GM12874 (cell line): ENCODE measurements around the gene BRWD1.

Experiments
- TF ChIP-seq, protein P1 (sequence below): IDR thresholded peaks from 2 replicates; pipeline ENCODE4 v1.5.1; 2011; ENCODE audit warnings: low read depth, mild to moderate bottlenecking, control low read depth, low read length, moderate library complexity; ENCODE audit not compliant: insufficient read depth

The BRWD1 gene

DNA sequence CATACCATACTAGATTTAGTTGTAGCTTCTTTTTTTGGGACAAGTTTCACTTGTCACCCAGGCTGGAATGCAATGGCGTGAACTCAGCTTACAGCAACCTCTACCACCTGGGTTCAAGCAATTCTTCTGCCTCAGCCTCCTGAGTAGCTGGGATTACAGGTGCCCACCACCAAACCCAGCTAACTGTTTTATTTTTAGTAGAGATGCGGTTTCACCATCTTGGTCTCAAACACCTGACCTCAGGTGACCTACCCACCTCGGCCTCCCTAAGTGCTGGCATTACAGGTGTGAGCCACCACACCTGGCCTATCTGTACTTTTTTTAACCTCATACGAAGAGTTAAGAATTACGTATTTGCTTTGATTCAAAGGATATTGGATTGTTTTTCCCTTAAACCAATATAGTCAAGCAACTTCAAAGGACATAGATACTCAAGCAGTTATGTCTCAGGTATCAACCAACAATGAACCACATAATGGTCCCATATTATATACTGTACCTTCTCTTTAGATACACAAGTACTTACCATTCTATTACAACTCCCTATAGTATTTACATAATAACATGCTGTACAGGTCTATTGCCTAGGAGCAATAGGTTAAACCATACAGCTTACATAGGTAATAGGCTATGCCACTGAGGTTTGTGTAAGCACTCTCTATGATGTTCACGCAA lies 28.0 kb upstream of the BRWD1 start:
- TF ChIP-seq, protein P1, sequence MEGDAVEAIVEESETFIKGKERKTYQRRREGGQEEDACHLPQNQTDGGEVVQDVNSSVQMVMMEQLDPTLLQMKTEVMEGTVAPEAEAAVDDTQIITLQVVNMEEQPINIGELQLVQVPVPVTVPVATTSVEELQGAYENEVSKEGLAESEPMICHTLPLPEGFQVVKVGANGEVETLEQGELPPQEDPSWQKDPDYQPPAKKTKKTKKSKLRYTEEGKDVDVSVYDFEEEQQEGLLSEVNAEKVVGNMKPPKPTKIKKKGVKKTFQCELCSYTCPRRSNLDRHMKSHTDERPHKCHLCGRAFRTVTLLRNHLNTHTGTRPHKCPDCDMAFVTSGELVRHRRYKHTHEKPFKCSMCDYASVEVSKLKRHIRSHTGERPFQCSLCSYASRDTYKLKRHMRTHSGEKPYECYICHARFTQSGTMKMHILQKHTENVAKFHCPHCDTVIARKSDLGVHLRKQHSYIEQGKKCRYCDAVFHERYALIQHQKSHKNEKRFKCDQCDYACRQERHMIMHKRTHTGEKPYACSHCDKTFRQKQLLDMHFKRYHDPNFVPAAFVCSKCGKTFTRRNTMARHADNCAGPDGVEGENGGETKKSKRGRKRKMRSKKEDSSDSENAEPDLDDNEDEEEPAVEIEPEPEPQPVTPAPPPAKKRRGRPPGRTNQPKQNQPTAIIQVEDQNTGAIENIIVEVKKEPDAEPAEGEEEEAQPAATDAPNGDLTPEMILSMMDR = no peak

DNA sequence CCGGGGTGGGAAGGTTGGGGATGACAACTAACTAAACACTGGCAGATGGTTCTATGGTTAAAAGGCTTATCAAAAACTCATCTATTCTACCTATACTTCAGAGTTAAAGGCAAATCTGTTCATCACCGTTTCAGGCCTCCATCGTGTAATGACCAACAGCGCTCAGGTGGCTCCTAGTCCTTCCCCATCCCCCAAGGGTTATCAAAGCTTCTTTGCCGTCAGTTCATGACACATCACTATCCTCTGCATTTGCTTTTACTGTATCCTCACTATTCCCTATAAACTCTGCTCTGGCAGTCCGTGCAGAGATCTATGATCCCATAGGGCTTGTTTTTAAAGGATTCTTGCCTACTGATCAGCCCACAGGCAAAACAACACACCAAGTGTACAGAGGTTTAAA lies 27.3 kb upstream of the BRWD1 start:
- TF ChIP-seq, protein P1 = no peak

DNA sequence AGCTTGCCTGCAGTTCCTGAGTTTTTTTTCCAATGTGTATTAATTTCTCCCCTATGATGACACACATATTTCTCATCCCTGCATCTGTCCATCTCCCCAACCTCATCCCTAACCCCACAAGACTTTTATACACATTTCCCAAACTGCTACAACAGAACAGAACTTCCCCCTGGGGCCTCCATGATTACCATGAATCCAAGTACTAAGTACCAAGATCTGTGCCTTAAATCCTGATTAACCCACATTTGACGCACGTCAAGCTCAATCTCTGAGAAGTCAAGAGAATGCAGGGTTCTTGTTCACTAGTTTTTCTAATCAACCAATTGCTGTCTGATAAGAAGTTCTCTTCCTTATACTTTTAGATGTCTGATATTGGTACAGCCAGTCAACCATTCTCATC lies 25.8 kb upstream of the BRWD1 start:
- TF ChIP-seq, protein P1 = no peak

DNA sequence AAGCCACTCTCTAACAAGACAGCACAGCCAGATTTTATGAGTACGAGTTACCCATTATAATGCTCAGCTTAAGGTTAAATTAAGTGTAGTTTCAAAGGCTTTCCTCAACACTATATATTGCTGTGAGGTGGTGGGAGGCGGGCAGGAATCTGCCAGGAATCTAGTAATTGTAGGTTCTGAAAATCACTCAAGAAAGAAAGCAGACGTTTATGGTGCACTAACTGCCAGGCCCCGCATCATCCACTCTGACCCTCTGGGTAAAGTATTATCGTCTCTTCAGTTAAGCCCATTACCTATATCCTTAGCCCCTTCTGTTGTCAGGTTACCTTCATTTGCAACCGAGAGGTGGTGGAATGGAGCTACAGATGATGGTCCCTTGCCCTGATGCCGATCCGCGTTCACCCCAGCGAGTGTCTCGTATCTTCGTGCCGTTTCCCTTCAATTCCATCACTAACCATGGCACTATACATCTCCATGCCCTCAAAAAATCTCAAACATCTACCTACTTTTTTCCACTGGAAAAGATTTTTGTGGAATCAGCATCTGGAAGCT lies 23.1 kb upstream of the BRWD1 start:
- TF ChIP-seq, protein P1 = no peak

DNA sequence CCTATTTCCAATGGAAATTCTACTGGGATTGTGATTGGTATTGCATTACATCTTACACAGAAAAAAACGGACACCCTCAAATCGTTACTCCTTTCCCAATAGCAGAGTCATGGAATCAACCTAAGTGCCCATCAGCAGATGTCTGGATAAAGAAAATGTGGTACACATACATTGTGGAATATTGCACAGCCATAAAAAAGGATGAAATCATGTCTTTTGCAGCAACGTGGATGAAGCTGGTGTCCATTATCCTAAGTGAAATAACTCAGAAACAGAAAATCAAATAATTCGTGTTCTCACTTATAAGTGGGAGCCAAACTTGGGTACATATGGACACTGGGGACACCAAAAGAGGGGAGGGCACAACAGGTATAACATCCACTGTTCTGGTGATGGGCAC lies 21.2 kb upstream of the BRWD1 start:
- TF ChIP-seq, protein P1 = no peak

DNA sequence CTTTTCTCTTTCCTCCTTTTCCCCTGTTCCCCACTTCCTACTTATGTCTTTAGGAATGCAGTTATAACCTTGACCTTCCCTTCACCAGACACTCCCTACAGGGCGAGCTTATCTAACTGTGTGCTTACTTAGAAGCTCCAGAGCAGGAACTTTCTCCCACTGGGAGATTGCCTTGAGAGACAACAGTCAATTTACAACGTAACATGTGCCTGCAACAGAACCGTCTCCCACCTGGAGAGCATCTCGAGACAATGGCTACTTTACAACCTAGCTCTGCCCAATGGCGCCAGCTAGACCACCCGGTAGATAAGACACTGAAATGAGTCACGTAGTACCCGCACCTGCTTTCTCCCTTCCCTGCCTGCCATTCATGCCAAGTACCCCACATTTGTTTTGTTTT lies 18.7 kb upstream of the BRWD1 start:
- TF ChIP-seq, protein P1 = no peak

DNA sequence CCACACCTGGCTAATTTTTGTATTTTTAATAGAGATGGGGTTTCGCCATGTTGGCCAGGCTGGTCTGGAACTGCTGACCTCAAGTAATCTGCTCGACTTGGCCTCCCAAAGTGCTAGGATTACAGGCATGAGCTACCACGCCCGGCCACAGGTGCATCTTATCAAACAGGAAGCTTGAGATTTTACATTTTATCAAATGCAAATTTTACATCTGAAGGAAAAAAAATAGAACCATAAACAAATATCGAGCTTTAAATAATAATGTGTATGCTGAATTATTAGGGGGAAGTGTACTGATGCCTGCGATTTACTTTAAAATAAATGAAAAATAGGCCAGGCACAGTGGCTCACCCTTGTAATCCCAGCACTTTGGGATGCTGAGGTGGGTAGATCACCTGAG lies 16.6 kb upstream of the BRWD1 start:
- TF ChIP-seq, protein P1 = no peak
